NT2/D1 (cell line): ENCODE data around the gene PRSS56.

ENCODE experiments used
- SUZ12 ChIP-seq: IDR thresholded peaks from 2 replicates; pipeline ENCODE4 v1.6.1; 2011; ENCODE audit not compliant: insufficient read length, insufficient read depth; ENCODE audit errors: extremely low read depth
- YY1 ChIP-seq: IDR thresholded peaks from 2 replicates; pipeline ENCODE4 v1.6.1; 2011; ENCODE audit not compliant: insufficient read length, insufficient read depth

GRCh38 chr2:232491139-232491780 lies 28.9 kb upstream of the PRSS56 start:
- TF ChIP-seq SUZ12 = no peak
- TF ChIP-seq YY1 = no peak
